Suprapubic skin (tissue), 4 donors: ENCODE measurements around the gene COX6B2. TPM values are rescaled to one million over a fixed set of nuclear protein-coding genes. Genes with fewer than 3 reads are reported as not detected.

Source experiments
- DNase-seq, 2 donors: peaks; one replicate each; pipeline ENCODE4 v3.0.0-alpha.2; 2019; ENCODE audit warnings: low spot score in 2 of 2
- H3K27ac ChIP-seq: fragments of 200-600 bp; sonication (generic); one replicate; pipeline ENCODE4 v1.5.1; 2019
- H3K27me3 ChIP-seq: fragments of 200-600 bp; sonication (generic); one replicate; pipeline ENCODE4 v1.5.1; 2019
- H3K36me3 ChIP-seq: fragments of 200-600 bp; sonication (generic); one replicate; pipeline ENCODE4 v1.5.1; 2019
- H3K4me1 ChIP-seq: fragments of 200-600 bp; sonication (generic); one replicate; pipeline ENCODE4 v1.5.1; 2019
- H3K4me3 ChIP-seq: fragments of 200-600 bp; sonication (generic); one replicate; pipeline ENCODE4 v1.5.1; 2019; ENCODE audit warnings: mild to moderate bottlenecking
- H3K9me3 ChIP-seq: fragments of 200-600 bp; sonication (generic); one replicate; pipeline ENCODE4 v1.5.1; 2019
- CTCF ChIP-seq, 2 donors: fragments of 200-600 bp in 1 of 2; fragments of 450-650 bp in 1 of 2; sonication (generic) in 1 of 2; IDR thresholded peaks; one replicate each; pipeline ENCODE4 v1.5.1; 2016 to 2019; ENCODE audit warnings: antibody characterized with exemption in 2 of 2, mild to moderate bottlenecking in 1 of 2, moderate library complexity in 1 of 2
- EP300 ChIP-seq: sonication (generic); formaldehyde crosslinking; IDR thresholded peaks from one replicate; pipeline ENCODE4 v1.6.1; 2017; ENCODE audit warnings: antibody characterized with exemption
- POLR2A ChIP-seq, 2 donors: fragments of 450-650 bp; IDR thresholded peaks; one replicate each; pipeline ENCODE4 v1.6.1; 2017; ENCODE audit warnings: antibody characterized with exemption in 2 of 2, mild to moderate bottlenecking in 2 of 2, moderate library complexity in 2 of 2
- POLR2AphosphoS5 ChIP-seq, 3 donors: sonication (generic); formaldehyde crosslinking; IDR thresholded peaks; one replicate each; pipeline ENCODE4 v1.6.1; 2017; ENCODE audit warnings: antibody characterized with exemption in 3 of 3
- WGBS: methylation state at CpG from one replicate; pipeline ENCODE4 v1.1.5; 2018; 5-methylcytosine and 5-hydroxymethylcytosine counted together
- total RNA-seq, 4 donors: library from RNA; depleted of rRNA; stranded (reverse); fragments of >200 nt; gene quantifications; one replicate each; pipeline ENCODE4 v1.1.0, GENCODE V29; 2016

COX6B2 gene
- total RNA-seq, 4 donors from 2014 or later, result 0.47 to 1.9 (median 1.3) TPM

- Histone ChIP-seq H3K27me3 (peaks cover 64% of the 10 kb centered on the region), H3K27ac (no peak overlapping the region), H3K9me3 (no peaks in the 10 kb centered on the region), H3K4me3 (peak overlapping the region; percentile 37), H3K36me3 (no peaks in the 10 kb centered on the region), H3K4me1 (peaks cover 21% of the 10 kb centered on the region)
- no peak for TF ChIP-seq EP300
- no peak for TF ChIP-seq CTCF (IDR thresholded peaks at IDR 0.05)
- TF ChIP-seq POLR2AphosphoS5 (IDR thresholded peaks at IDR 0.05), result no peak
- no peak for TF ChIP-seq POLR2A (IDR thresholded peaks at IDR 0.05)
- WGBS, result 6% methylated on average over 18 of the region's 54 CpGs
- no peak for DNase-seq
These were observed 14.4 kb upstream of the COX6B2 start for GRCh38 chr19:55368701-55369563.

- WGBS, result 84% methylated on average over 4 of the region's 16 CpGs
These were observed 13.6 kb upstream of the COX6B2 start for GRCh38 chr19:55368106-55368505.

GRCh38 chr19:55366790-55367189 is 12.3 kb upstream of the COX6B2 start:
- H3K36me3 ChIP-seq, result no peaks in the 10 kb centered on the region
- H3K4me1 ChIP-seq, result peaks cover 21% of the 10 kb centered on the region
- no peak for DNase-seq
- H3K9me3 ChIP-seq, result no peaks in the 10 kb centered on the region
- 74% methylated on average over 3 of the region's 3 CpGs for WGBS
- no peak overlapping the region for H3K4me3 ChIP-seq
- TF ChIP-seq EP300, result no peak
- TF ChIP-seq POLR2AphosphoS5 (IDR thresholded peaks at IDR 0.05), result no peak
- H3K27ac ChIP-seq, result no peak overlapping the region
- H3K27me3 ChIP-seq, result peaks cover 50% of the 10 kb centered on the region

More at GRCh38 chr19:55368106-55368505, 13.6 kb upstream of the COX6B2 start:
- no peak overlapping the region for H3K27ac ChIP-seq
- peaks cover 21% of the 10 kb centered on the region for H3K4me1 ChIP-seq
- TF ChIP-seq EP300, result no peak
- no peak for DNase-seq
- H3K9me3 ChIP-seq, result no peaks in the 10 kb centered on the region
- peaks cover 56% of the 10 kb centered on the region for H3K27me3 ChIP-seq
- no peak overlapping the region for H3K4me3 ChIP-seq
- H3K36me3 ChIP-seq, result no peaks in the 10 kb centered on the region

- H3K27ac ChIP-seq, result no peak overlapping the region
- no peak for TF ChIP-seq CTCF (IDR thresholded peaks at IDR 0.05)
- TF ChIP-seq POLR2A (IDR thresholded peaks at IDR 0.05), result no peak
- no peak for TF ChIP-seq POLR2AphosphoS5 (IDR thresholded peaks at IDR 0.05)
- TF ChIP-seq EP300, result no peak
- no peaks in the 10 kb centered on the region for H3K9me3 ChIP-seq
- 68% methylated on average over 19 of the region's 19 CpGs for WGBS
- no peaks in the 10 kb centered on the region for H3K36me3 ChIP-seq
- H3K4me3 ChIP-seq, result no peak overlapping the region
- peaks cover 42% of the 10 kb centered on the region for H3K27me3 ChIP-seq
- peaks cover 21% of the 10 kb centered on the region for H3K4me1 ChIP-seq
- DNase-seq, result no peak
These were observed 11.4 kb upstream of the COX6B2 start for GRCh38 chr19:55365964-55366363.

GRCh38 chr19:55365245-55365644 is 10.7 kb upstream of the COX6B2 start:
- H3K27ac ChIP-seq, result no peak overlapping the region
- WGBS, result 87% methylated on average over 8 of the region's 8 CpGs
- no peaks in the 10 kb centered on the region for H3K36me3 ChIP-seq
- no peaks in the 10 kb centered on the region for H3K9me3 ChIP-seq
- no peak overlapping the region for H3K4me3 ChIP-seq
- DNase-seq, result no peak
- TF ChIP-seq POLR2AphosphoS5 (IDR thresholded peaks at IDR 0.05) (no peak), POLR2A (IDR thresholded peaks at IDR 0.05) (no peak), CTCF (IDR thresholded peaks at IDR 0.05) (no peak), EP300 (no peak)
- H3K4me1 ChIP-seq, result peaks cover 17% of the 10 kb centered on the region
- peaks cover 35% of the 10 kb centered on the region for H3K27me3 ChIP-seq

GRCh38 chr19:55362990-55363716 is 8.6 kb upstream of the COX6B2 start, which contains the start of gene GARIN5B:
Gene GARIN5B, minus strand, starts transcription at chr19:55363260. Its CDS starts 194 bp downstream, at chr19:55363066.
- H3K36me3 ChIP-seq, result no peaks in the 10 kb centered on the region
- no peak for DNase-seq
- H3K27ac ChIP-seq, result no peak within 1 kb of the TSS
- TF ChIP-seq EP300, result no peak
- no peak for TF ChIP-seq CTCF (IDR thresholded peaks at IDR 0.05)
- no peaks in the 10 kb centered on the region for H3K9me3 ChIP-seq
- peaks cover 14% of the 10 kb centered on the region for H3K27me3 ChIP-seq
- H3K4me3 ChIP-seq, result no peak within 1 kb of the TSS
- 86% methylated on average over 18 of the region's 27 CpGs for WGBS
- H3K4me1 ChIP-seq, result no peaks in the 10 kb centered on the region
